ENCODE measurements around the gene SETD1A. TPM values are rescaled to one million over a fixed set of nuclear protein-coding genes. Genes with fewer than 3 reads are reported as not detected.
A peak's percentile ranks its signal among the peaks of the same experiment; 100 is the strongest.

SETD1A gene
- total RNA-seq, 2 donors from 2014 or later, result 23.8 to 25.0 TPM

GRCh38 chr16:30992276-30992780 is 34.8 kb downstream of the SETD1A start:
- Histone ChIP-seq H3K4me1 (ENCODE audit: control insufficient read depth, insufficient read depth, low read length) (no peaks in the 10 kb centered on the region), H3K36me3 (ENCODE audit: control insufficient read depth, insufficient read depth, low read length) (no peaks in the 10 kb centered on the region), H3K9ac (ENCODE audit: extremely low read depth, low read length, poor library complexity, severe bottlenecking) (no peak overlapping the region), H3K9me3 (ENCODE audit: control insufficient read depth, low read length) (no peaks in the 10 kb centered on the region), H3K4me3 (ENCODE audit: low read length) (no peak overlapping the region), H3K27me3 (ENCODE audit: control insufficient read depth, insufficient read depth, low read length, poor library complexity, severe bottlenecking) (peaks cover 15% of the 10 kb centered on the region), H3K27ac (ENCODE audit: low read depth, low read length) (no peak overlapping the region)
- H3K4me3 Mint-ChIP-seq, result no peak overlapping the region
- H3K27me3 Mint-ChIP-seq (ENCODE audit: insufficient read depth), result peaks cover 13% of the 10 kb centered on the region
- DNase-seq, result no peak
- no peaks in the 10 kb centered on the region for H3K36me3 Mint-ChIP-seq (ENCODE audit: low read depth)
- H3K27ac Mint-ChIP-seq, result no peak overlapping the region
- 94 to 98% methylated on average over 10 to 21 of the region's 21 CpGs for WGBS, 2 experiments (ENCODE audit: insufficient coverage in 1 of 2, insufficient read length in 1 of 2)
- no peaks in the 10 kb centered on the region for H3K9me3 Mint-ChIP-seq
- no peaks in the 10 kb centered on the region for H3K4me1 Mint-ChIP-seq
- TF ChIP-seq, protein P1, sequence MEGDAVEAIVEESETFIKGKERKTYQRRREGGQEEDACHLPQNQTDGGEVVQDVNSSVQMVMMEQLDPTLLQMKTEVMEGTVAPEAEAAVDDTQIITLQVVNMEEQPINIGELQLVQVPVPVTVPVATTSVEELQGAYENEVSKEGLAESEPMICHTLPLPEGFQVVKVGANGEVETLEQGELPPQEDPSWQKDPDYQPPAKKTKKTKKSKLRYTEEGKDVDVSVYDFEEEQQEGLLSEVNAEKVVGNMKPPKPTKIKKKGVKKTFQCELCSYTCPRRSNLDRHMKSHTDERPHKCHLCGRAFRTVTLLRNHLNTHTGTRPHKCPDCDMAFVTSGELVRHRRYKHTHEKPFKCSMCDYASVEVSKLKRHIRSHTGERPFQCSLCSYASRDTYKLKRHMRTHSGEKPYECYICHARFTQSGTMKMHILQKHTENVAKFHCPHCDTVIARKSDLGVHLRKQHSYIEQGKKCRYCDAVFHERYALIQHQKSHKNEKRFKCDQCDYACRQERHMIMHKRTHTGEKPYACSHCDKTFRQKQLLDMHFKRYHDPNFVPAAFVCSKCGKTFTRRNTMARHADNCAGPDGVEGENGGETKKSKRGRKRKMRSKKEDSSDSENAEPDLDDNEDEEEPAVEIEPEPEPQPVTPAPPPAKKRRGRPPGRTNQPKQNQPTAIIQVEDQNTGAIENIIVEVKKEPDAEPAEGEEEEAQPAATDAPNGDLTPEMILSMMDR (conservative IDR thresholded peaks at IDR 0.05), result no peak

DNA sequence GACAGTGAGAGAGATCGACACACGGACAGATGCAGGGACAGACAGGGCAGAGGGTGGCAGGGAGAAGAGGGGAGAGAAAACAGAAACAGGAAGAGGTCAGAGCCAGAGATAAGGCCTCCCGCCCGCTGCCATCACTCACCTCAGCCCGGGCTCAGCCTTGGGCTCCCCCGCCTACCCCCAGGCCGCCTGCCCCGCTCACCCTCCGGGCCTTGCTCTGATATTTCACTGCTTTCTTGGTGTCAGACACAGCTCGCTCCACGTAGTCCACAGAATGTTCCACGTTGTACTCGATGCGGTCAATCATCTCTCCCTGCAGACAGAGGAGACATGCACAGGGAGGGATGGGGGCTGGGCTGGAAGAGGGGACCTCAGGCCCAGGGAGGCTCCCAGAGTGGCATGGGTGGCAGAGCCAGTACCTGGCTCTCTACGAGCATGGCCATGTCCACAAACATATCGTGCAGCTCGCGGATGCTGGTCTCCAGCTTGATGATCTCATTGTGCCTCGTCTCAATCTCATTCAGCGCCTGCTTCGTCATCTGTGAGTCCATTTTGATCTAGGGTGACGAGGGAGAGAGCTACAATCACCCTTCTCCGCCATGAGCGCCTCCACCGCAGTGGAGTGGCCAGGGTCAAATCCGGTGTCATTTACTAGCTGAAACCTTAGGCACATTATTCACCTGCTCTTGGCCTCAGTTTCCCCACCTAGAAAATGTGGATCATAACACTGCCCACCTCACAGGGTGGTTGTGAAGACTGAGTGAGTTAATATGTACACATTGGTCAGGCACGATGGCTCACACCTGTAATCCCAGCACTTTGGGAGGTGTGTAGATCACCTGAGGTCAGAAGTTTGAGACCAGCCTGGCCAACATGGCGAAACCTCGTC is 35.6 kb downstream of the SETD1A start:
- peaks cover 22% of the 10 kb centered on the region for H3K27me3 Mint-ChIP-seq (ENCODE audit: insufficient read depth)
- Histone ChIP-seq H3K36me3 (ENCODE audit: control insufficient read depth, insufficient read depth, low read length) (no peaks in the 10 kb centered on the region), H3K4me1 (ENCODE audit: control insufficient read depth, insufficient read depth, low read length) (no peaks in the 10 kb centered on the region), H3K9ac (ENCODE audit: extremely low read depth, low read length, poor library complexity, severe bottlenecking) (no peak overlapping the region), H3K9me3 (ENCODE audit: control insufficient read depth, low read length) (no peaks in the 10 kb centered on the region), H3K27me3 (ENCODE audit: control insufficient read depth, insufficient read depth, low read length, poor library complexity, severe bottlenecking) (peaks cover 23% of the 10 kb centered on the region), H3K27ac (ENCODE audit: low read depth, low read length) (no peak overlapping the region), H3K4me3 (ENCODE audit: low read length) (no peak overlapping the region)
- H3K36me3 Mint-ChIP-seq (ENCODE audit: low read depth), result no peaks in the 10 kb centered on the region
- no peak overlapping the region for H3K27ac Mint-ChIP-seq
- no peaks in the 10 kb centered on the region for H3K9me3 Mint-ChIP-seq
- H3K4me3 Mint-ChIP-seq, result no peak overlapping the region
- 90 to 93% methylated on average over 19 to 29 of the region's 29 CpGs for WGBS, 2 experiments (ENCODE audit: insufficient coverage in 1 of 2, insufficient read length in 1 of 2)
- TF ChIP-seq, protein P1 (conservative IDR thresholded peaks at IDR 0.05), result no peak
- DNase-seq, result no peak
- no peaks in the 10 kb centered on the region for H3K4me1 Mint-ChIP-seq

- Mint-ChIP-seq H3K4me1 (no peaks in the 10 kb centered on the region), H3K9me3 (no peaks in the 10 kb centered on the region), H3K36me3 (ENCODE audit: low read depth) (no peaks in the 10 kb centered on the region), H3K27ac (no peak overlapping the region), H3K27me3 (ENCODE audit: insufficient read depth) (peaks cover 35% of the 10 kb centered on the region), H3K4me3 (peak overlapping the region; percentile 59)
- Histone ChIP-seq H3K27ac (ENCODE audit: low read depth, low read length) (no peak overlapping the region), H3K9ac (ENCODE audit: extremely low read depth, low read length, poor library complexity, severe bottlenecking) (no peak overlapping the region), H3K36me3 (ENCODE audit: control insufficient read depth, insufficient read depth, low read length) (no peaks in the 10 kb centered on the region), H3K4me3 (ENCODE audit: low read length) (no peak overlapping the region), H3K4me1 (ENCODE audit: control insufficient read depth, insufficient read depth, low read length) (no peaks in the 10 kb centered on the region), H3K9me3 (ENCODE audit: control insufficient read depth, low read length) (no peaks in the 10 kb centered on the region), H3K27me3 (ENCODE audit: control insufficient read depth, insufficient read depth, low read length, poor library complexity, severe bottlenecking) (peaks cover 40% of the 10 kb centered on the region)
- DNase-seq, result no peak
- TF ChIP-seq, protein P1 (conservative IDR thresholded peaks at IDR 0.05), result no peak
- 86 to 87% methylated on average over 10 to 11 of the region's 11 CpGs for WGBS, 2 experiments (ENCODE audit: insufficient coverage in 1 of 2, insufficient read length in 1 of 2)
These were observed 38.4 kb downstream of the SETD1A start for GRCh38 chr16:30995927-30996323.

All from endodermal cell (in vitro differentiated cells).